NT2/D1 (cell line): ENCODE data around the gene SLCO3A1.

ENCODE experiments used
- DNase-seq: peaks from one replicate; pipeline ENCODE4 v3.0.0-alpha.2; 2011; ENCODE audit warnings: low read depth, low spot score
- H3K27me3 ChIP-seq: 2 replicates; pipeline ENCODE4 v1.6.0; 2011; ENCODE audit warnings: mild to moderate bottlenecking; ENCODE audit not compliant: insufficient read length, insufficient read depth
- H3K36me3 ChIP-seq: 2 replicates; pipeline ENCODE4 v1.6.1; 2011; ENCODE audit warnings: mild to moderate bottlenecking, low read length, mixed read lengths; ENCODE audit not compliant: insufficient read depth, insufficient read length
- H3K4me1 ChIP-seq: 2 replicates; pipeline ENCODE4 v1.5.1; 2011; ENCODE audit not compliant: insufficient read depth, insufficient read length
- H3K4me3 ChIP-seq: 2 replicates; pipeline ENCODE4 v1.5.1; 2011; ENCODE audit warnings: low read depth; ENCODE audit not compliant: insufficient read length
- H3K9ac ChIP-seq: 2 replicates; pipeline ENCODE4 v1.6.0; 2011; ENCODE audit warnings: low read depth; ENCODE audit not compliant: insufficient read length
- H3K9me3 ChIP-seq: 2 replicates; pipeline ENCODE4 v1.5.1; 2011; ENCODE audit warnings: mild to moderate bottlenecking, low read length; ENCODE audit not compliant: insufficient read depth
- SUZ12 ChIP-seq: IDR thresholded peaks from 2 replicates; pipeline ENCODE4 v1.6.1; 2011; ENCODE audit not compliant: insufficient read length, insufficient read depth; ENCODE audit errors: extremely low read depth
- YY1 ChIP-seq: IDR thresholded peaks from 2 replicates; pipeline ENCODE4 v1.6.1; 2011; ENCODE audit not compliant: insufficient read length, insufficient read depth
- ZNF274 ChIP-seq: IDR thresholded peaks from 2 replicates; pipeline ENCODE4 v1.6.1; 2011; ENCODE audit warnings: mild to moderate bottlenecking, low read depth, low read length

Gene SLCO3A1

GRCh38 chr15:91839867-91840266, 13.6 kb upstream of the SLCO3A1 start:
- no peaks in the 10 kb centered on the region for H3K27me3 ChIP-seq
- no peak overlapping the region for H3K4me3 ChIP-seq
- no peak overlapping the region for H3K9ac ChIP-seq
- peaks cover 2% of the 10 kb centered on the region for H3K4me1 ChIP-seq
- DNase-seq: no peak
- no peaks in the 10 kb centered on the region for H3K36me3 ChIP-seq
- H3K9me3 ChIP-seq: no peaks in the 10 kb centered on the region
- TF ChIP-seq SUZ12 (no peak), YY1 (no peak), ZNF274 (no peak)

GRCh38 chr15:91841861-91842260, 11.6 kb upstream of the SLCO3A1 start:
- no peaks in the 10 kb centered on the region for H3K36me3 ChIP-seq
- H3K4me3 ChIP-seq: no peak overlapping the region
- peaks cover 2% of the 10 kb centered on the region for H3K4me1 ChIP-seq
- no peaks in the 10 kb centered on the region for H3K27me3 ChIP-seq
- no peak for DNase-seq
- no peak overlapping the region for H3K9ac ChIP-seq
- H3K9me3 ChIP-seq: no peaks in the 10 kb centered on the region
- TF ChIP-seq ZNF274 (no peak), YY1 (no peak), SUZ12 (no peak)

- Histone ChIP-seq H3K36me3 (no peaks in the 10 kb centered on the region), H3K9ac (no peak overlapping the region), H3K9me3 (no peaks in the 10 kb centered on the region), H3K27me3 (no peaks in the 10 kb centered on the region), H3K4me3 (no peak overlapping the region), H3K4me1 (peaks cover 2% of the 10 kb centered on the region)
- TF ChIP-seq YY1 (no peak), SUZ12 (no peak), ZNF274 (no peak)
- no peak for DNase-seq
Measured at GRCh38 chr15:91844341-91844740, 9.2 kb upstream of the SLCO3A1 start.

- Histone ChIP-seq H3K9me3 (no peaks in the 10 kb centered on the region), H3K27me3 (no peaks in the 10 kb centered on the region), H3K4me1 (peaks cover 2% of the 10 kb centered on the region), H3K4me3 (no peak overlapping the region), H3K36me3 (no peaks in the 10 kb centered on the region), H3K9ac (no peak overlapping the region)
- TF ChIP-seq YY1: peak; percentile 17
- no peak for TF ChIP-seq SUZ12
- DNase-seq: no peak
Measured at GRCh38 chr15:91844928-91845327, 8.6 kb upstream of the SLCO3A1 start.

- no peaks in the 10 kb centered on the region for H3K9me3 ChIP-seq
- DNase-seq: no peak
- no peak overlapping the region for H3K9ac ChIP-seq
- no peaks in the 10 kb centered on the region for H3K27me3 ChIP-seq
- H3K4me1 ChIP-seq: peaks cover 2% of the 10 kb centered on the region
- TF ChIP-seq YY1 (no peak), ZNF274 (no peak), SUZ12 (no peak)
- no peaks in the 10 kb centered on the region for H3K36me3 ChIP-seq
- no peak overlapping the region for H3K4me3 ChIP-seq
Measured at GRCh38 chr15:91845720-91846119, 7.8 kb upstream of the SLCO3A1 start.

GRCh38 chr15:91849180-91849579, 4.3 kb upstream of the SLCO3A1 start:
- Histone ChIP-seq H3K4me1 (peaks cover 9% of the 10 kb centered on the region), H3K9me3 (no peaks in the 10 kb centered on the region), H3K27me3 (peaks cover 5% of the 10 kb centered on the region), H3K36me3 (no peaks in the 10 kb centered on the region), H3K4me3 (no peak overlapping the region), H3K9ac (no peak overlapping the region)
- TF ChIP-seq YY1 (no peak), SUZ12 (no peak), ZNF274 (no peak)
- no peak for DNase-seq

GRCh38 chr15:91849749-91850161, 3.8 kb upstream of the SLCO3A1 start:
- H3K9ac ChIP-seq: no peak overlapping the region
- peaks cover 10% of the 10 kb centered on the region for H3K27me3 ChIP-seq
- DNase-seq: no peak
- TF ChIP-seq SUZ12 (no peak), YY1 (no peak), ZNF274 (no peak)
- peaks cover 9% of the 10 kb centered on the region for H3K4me1 ChIP-seq
- H3K36me3 ChIP-seq: no peaks in the 10 kb centered on the region
- H3K9me3 ChIP-seq: no peaks in the 10 kb centered on the region
- H3K4me3 ChIP-seq: no peak overlapping the region
